Activated T-cell treated with anti-CD3 and anti-CD28 coated beads, Interleukin-2, amount 50 U/mL, for 72 hours (primary cell): Measurements from ENCODE around the gene GID8. TPM values are rescaled to one million over a fixed set of nuclear protein-coding genes. Genes with fewer than 3 reads are reported as not detected.

ENCODE experiments used
- ATAC-seq, 2 donors: fragments of 150-1000 bp; cut with Tn5 transposase; replicated peaks in 1 of 2; 2 replicates each; pipeline ENCODE4 v1.10.0; 2021; ENCODE audit warnings: moderate library complexity in 2 of 2, mild to moderate bottlenecking in 1 of 2
- DNase-seq, 2 donors: peaks; one replicate each; pipeline ENCODE4 v3.0.0; 2021 to 2022; ENCODE audit warnings: mixed read lengths in 1 of 2
- H3K27ac Mint-ChIP-seq: one replicate; pipeline ENCODE4 v1.8.0; 2022; ENCODE audit warnings: mild to moderate bottlenecking, moderate library complexity, mixed read lengths
- H3K27me3 Mint-ChIP-seq: one replicate; pipeline ENCODE4 v1.8.0; 2022; ENCODE audit warnings: low read depth, mixed read lengths
- H3K36me3 Mint-ChIP-seq, 2 donors: one replicate each; pipeline ENCODE4 v1.8.0; 2022; ENCODE audit warnings: mixed read lengths in 2 of 2, mild to moderate bottlenecking in 1 of 2; ENCODE audit not compliant: insufficient read depth in 2 of 2
- H3K4me1 Mint-ChIP-seq: one replicate; pipeline ENCODE4 v1.8.0; 2022; ENCODE audit warnings: low read depth, mixed read lengths
- H3K4me3 Mint-ChIP-seq, 2 donors: one replicate each; pipeline ENCODE4 v1.8.0; 2022; ENCODE audit warnings: mild to moderate bottlenecking in 2 of 2, mixed read lengths in 2 of 2, moderate library complexity in 2 of 2
- H3K9me3 Mint-ChIP-seq, 2 donors: one replicate each; pipeline ENCODE4 v1.8.0; 2022; ENCODE audit warnings: mixed read lengths in 2 of 2
- total RNA-seq, 2 donors: library from RNA; stranded (reverse); gene quantifications; one replicate each; pipeline ENCODE4 v1.2.3, GENCODE V29; 2022

Gene GID8
- total RNA-seq, 2 donors from 2014 or later, result 36.0 to 47.2 TPM

DNA sequence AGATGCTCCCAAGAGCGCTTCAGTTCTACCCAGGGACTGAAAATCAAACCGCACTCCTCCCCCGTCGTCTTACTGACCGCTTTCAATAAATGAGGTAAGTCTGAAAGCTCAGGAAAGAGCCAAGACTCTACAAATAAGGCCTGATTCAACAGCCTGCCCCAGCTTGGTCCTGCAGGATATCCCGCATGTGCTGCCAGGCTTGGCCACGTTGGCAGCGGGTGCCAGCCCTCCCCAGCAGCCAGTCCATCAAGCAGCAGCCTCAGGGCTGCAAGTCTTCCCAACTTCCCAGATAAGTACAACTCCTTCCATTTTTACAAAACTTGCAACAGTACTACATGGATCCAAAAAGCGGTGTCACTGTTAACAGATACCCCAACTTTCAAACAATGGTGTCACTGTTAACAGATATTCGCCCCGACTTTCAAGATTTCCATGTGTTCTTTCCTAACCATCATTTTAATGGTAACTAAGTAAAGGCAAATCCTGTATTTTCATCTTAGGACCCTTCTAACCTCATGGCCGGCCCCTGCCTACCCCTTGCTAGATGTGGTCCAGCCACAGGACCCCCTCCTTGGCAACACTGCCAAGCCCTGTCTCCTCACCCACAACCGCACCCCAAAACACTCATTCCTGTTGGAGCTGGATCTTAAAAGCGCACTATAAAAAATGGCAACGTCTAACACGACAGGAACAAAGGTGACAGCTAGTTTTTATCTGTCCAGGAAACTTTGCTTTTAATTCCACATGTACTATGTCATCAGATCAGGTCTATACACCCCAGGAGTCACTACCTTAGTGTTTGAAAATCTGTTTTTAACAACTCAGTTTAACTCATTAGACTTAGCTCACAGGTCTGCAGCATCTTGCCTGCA is 39.6 kb upstream of the GID8 start:
- ATAC-seq (no peak), DNase-seq (no peak)
- H3K36me3 Mint-ChIP-seq, result peaks cover 7 to 37% of the 10 kb centered on the region in 2 donors
- H3K27ac Mint-ChIP-seq, result peak overlapping the region; percentile 69
- H3K9me3 Mint-ChIP-seq, result no peaks in the 10 kb centered on the region
- H3K4me1 Mint-ChIP-seq, result peaks cover 52% of the 10 kb centered on the region
- H3K27me3 Mint-ChIP-seq, result no peaks in the 10 kb centered on the region
- peak overlapping the region; percentile 66 to 85 for H3K4me3 Mint-ChIP-seq

DNA sequence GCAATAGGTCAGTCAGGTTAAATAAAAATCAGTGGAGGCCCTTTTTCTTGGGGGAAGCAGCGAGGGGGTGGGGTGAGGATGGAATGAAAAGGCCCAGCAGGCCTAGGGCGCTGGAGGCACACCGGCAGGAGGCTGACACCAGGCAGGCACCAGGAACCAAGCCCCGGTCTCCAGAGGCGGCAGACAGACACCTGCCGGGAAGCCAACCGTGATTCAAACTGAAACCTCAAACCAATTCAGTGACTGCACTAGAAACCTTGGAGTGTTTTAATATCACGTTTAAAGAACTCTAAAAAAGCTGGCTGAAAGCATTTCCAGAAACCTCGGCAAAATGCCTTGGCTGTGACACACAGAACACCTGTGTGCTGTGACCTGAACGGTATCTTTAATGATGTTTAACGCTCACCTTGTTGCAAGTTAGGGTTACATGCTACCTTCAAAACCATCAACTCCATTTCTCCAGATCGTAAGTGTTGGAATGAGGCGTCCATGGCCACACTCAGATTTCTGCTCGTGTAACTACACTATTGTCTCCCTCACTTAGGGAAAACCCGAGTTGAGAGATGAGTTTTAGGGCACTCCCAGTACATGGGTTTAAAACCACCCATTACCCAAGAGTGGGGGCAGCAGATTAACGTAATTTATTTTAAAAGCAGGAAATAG is 38.8 kb upstream of the GID8 start:
- DNase-seq (peak; percentile 33 to 59), ATAC-seq (peak; percentile 23 to 66)
- Mint-ChIP-seq H3K36me3 (peaks cover 8 to 32% of the 10 kb centered on the region in 2 donors), H3K9me3 (no peaks in the 10 kb centered on the region), H3K27ac (peak overlapping the region; percentile 74), H3K4me1 (peaks cover 57% of the 10 kb centered on the region), H3K27me3 (no peaks in the 10 kb centered on the region), H3K4me3 (peak overlapping the region; percentile 66 to 85)

DNA sequence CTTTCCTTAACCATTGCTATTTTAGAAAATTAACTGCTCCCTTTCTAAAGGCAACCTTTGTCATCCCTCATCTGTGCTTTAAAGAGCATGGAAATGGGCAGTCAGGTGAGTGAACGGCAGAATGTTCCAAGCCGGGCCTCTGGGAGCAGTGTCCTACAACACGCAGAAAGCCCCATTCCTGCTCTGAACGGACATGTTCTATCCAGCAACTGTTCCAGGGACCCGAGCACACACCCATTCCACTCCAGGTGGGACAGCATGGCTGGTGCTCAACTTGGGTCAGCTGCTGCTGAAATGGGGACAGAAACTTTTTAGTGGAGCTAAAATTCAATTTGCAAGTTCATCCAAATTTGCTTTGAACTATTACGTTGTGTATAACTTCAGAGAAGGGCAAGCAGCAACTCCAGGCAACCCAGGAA is 38.3 kb upstream of the GID8 start:
- no peak for ATAC-seq
- Mint-ChIP-seq H3K36me3 (peaks cover 7 to 29% of the 10 kb centered on the region in 2 donors), H3K4me3 (peak overlapping the region in 1 of 2 donors; percentile 85), H3K9me3 (no peaks in the 10 kb centered on the region), H3K27ac (no peak overlapping the region), H3K27me3 (no peaks in the 10 kb centered on the region), H3K4me1 (peaks cover 62% of the 10 kb centered on the region)
- DNase-seq, result no peak

DNA sequence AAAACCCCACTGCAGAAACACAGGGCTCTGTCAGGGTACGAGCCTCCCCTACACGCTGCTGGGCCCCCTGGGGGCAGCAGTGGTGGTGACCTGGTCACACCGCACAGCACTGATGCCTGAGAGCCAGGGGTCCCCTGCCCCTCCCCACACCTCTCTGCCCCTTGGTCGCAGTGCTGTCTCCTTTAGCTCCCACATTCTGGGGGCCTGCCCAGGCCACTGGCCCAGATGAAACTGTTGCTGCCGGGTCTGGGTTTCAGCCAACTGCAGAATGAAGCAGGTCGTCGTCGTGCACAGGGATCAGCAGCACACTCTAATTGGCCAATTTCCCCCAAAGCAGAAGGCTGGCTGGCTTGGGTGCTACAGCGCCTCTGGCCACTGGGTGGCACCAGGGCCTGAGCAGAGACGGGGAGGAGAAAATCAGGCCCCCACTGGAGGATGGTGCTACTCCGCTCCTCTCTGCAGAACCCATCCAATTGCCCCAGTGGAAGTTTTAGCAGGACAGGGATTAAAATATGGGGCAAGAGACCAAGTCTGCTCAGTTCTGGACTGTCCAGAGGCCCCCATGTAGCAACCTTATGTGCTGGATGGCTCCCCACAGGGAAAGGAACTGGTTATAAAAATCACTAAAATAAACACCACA is 37.8 kb upstream of the GID8 start:
- Mint-ChIP-seq H3K4me1 (peaks cover 67% of the 10 kb centered on the region), H3K27ac (peak overlapping the region; percentile 31), H3K9me3 (no peaks in the 10 kb centered on the region), H3K36me3 (peaks cover 9 to 29% of the 10 kb centered on the region in 2 donors), H3K27me3 (no peaks in the 10 kb centered on the region), H3K4me3 (peak overlapping the region; percentile 68 to 85)
- DNase-seq (peak; percentile 72 to 78), ATAC-seq (peak; percentile 85 to 87)

DNA sequence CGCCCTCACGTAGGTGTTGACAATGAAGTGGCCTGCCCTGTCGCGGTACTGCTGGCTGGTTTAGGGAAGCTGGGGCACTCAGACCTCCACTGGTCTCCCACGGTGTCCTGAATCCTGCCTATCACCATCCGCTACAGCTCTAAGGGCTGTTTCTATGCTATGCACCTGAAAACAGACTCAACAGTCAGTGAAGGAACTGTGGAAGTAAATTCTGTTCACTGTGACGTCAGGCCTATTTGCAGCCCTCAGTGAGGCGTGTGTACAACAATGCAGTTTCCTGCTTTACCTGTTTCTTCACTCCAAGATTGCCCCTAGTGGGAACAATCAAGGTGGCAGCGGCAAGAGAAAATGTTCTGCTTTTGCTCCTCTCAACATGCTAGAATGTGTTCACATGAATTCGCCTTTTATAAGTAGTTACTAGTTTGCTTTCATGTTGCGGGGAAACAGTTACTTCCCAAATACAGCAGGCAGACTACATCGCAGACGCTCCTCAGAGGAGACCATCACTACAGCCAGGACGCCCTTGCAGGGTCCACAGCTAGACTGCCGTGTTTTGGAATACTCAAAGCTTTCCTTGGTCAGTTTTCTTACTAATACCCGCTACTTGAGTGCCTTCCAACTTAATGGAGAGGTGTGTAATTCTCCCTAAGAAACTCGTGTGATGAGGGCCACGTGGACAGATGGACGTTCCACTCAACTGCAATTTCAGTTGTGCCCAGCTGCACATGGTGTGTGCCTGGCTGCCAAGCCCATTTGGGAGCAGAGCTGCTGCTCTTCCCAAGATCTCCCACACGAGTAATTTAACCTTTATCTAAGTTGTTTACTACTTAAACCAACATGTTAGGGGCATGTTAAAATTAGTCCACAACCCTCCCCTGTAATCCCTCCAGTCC is 37.0 kb upstream of the GID8 start:
- ATAC-seq, result peak; percentile 27 to 30
- peak overlapping the region; percentile 31 for H3K27ac Mint-ChIP-seq
- no peak for DNase-seq

DNA sequence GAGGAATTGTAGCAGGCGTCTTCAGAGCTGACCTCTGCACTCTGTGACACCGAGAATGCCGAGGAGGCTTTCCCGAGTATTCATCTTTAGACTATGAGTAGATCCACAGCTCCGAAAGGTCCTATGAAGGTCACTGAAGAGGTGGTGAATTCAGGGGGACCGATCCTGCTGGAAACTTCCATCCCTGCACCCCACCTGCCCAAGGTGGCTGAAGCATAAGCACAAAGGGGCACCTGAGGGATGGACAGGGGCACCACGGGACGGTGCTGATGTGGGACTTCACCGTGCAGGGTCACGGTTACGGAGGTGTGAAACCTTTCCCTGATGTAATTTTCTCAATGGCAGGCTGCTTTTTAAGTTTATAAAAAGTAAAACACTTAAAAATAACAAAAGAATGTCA is 36.1 kb upstream of the GID8 start:
- Mint-ChIP-seq H3K9me3 (no peaks in the 10 kb centered on the region), H3K4me1 (peaks cover 72% of the 10 kb centered on the region), H3K4me3 (no peak overlapping the region), H3K27me3 (no peaks in the 10 kb centered on the region), H3K27ac (peak overlapping the region; percentile 57), H3K36me3 (peaks cover 13 to 31% of the 10 kb centered on the region in 2 donors)
- DNase-seq, result no peak
- ATAC-seq, result no peak

More for the DNA sequence above, 37.0 kb upstream of the GID8 start:
- Mint-ChIP-seq H3K27me3 (no peaks in the 10 kb centered on the region), H3K4me1 (peaks cover 72% of the 10 kb centered on the region), H3K9me3 (no peaks in the 10 kb centered on the region), H3K4me3 (peak overlapping the region in 1 of 2 donors; percentile 14), H3K36me3 (peaks cover 11 to 27% of the 10 kb centered on the region in 2 donors)

DNA sequence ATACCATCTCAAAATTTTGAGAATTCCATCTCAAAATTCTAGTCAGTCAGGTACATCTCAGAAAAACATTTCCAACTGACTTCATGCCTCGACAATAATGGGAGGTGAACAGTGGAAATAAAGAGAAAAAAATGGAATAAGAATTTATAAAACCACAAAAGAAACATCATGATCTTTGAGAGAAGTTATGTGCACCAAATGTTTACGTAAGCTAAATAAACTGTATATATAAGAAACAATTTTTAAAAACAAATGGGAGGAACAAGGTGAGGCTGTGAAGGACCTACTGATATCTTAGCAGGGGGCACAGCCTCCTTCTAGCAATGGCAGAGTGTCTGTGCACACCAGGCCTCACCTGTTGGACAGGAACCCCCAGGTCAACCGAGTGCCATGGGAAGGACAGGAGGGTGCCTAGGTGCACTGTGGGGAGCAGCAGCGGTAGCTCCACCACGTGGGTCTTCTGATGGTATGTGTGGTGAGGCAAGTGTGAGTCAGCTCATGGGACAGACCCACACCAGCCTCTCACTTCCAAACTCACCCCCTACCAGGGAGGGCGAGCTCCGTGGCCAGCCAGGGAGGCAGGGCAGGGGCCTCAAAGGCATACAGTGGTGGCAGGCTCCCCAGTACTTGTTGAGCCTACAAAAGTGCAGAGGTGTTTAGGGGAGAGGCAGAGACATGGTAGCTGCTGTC is 34.9 kb upstream of the GID8 start:
- H3K4me1 Mint-ChIP-seq, result peaks cover 80% of the 10 kb centered on the region
- peak overlapping the region; percentile 79 for H3K27ac Mint-ChIP-seq
- peaks cover 15 to 35% of the 10 kb centered on the region in 2 donors for H3K36me3 Mint-ChIP-seq
- peak; percentile 32 to 51 for ATAC-seq
- peak in 1 of 2 donors; percentile 48 for DNase-seq
- H3K9me3 Mint-ChIP-seq, result no peaks in the 10 kb centered on the region
- H3K4me3 Mint-ChIP-seq, result no peak overlapping the region
- H3K27me3 Mint-ChIP-seq, result no peaks in the 10 kb centered on the region

DNA sequence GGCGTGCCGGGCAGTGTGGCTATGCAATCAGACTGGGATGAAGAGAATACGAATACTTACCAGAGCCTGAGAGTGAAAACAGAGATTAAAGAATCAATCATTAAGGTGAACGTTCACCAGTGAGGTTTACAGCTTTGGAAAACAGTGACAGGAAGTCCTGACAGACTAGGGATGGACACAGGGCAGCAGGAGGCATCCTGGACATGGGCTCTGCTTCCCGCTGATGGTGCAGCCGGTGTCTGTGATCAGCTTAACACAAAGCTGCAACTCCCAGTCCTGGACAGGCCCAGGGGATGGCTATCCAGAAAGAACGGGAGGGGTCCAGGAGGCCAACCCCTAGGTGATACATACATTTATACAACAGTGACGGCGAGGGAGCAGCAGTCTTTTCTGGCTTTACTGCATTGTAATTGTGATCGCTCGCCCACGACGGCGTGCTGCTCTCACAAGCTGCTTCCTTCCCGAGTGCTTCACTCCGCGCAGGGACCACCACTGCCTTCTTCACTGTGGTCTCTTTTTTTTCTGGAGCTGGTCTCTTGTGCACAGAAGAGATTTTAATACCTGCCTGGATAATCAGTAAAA is 32.3 kb upstream of the GID8 start:
- Mint-ChIP-seq H3K4me3 (no peak overlapping the region), H3K4me1 (peaks cover 65% of the 10 kb centered on the region), H3K36me3 (peaks cover 17 to 41% of the 10 kb centered on the region in 2 donors), H3K27me3 (no peaks in the 10 kb centered on the region), H3K27ac (no peak overlapping the region), H3K9me3 (no peaks in the 10 kb centered on the region)
- DNase-seq (no peak), ATAC-seq (no peak)

DNA sequence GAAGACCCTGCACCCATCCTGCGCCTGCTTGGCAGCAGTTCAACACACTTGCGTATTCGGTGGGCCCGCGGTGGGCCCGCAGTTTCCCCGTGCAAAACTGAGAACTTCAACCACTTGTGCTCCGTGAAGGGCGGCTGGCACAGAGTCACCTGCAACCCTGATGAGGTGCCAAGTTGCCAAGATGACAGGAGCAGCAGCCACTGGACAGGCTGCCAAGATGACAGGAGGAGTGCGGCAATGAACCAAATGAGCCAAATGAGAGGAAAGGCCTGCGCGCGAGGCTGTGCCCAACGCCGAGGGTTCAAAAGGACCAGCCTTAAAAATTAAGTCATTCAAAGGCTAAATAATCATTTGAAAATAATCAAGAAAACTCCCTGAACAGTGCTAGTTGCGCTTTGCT is 31.7 kb upstream of the GID8 start:
- ATAC-seq (no peak), DNase-seq (no peak)
- H3K4me3 Mint-ChIP-seq, result no peak overlapping the region
- no peaks in the 10 kb centered on the region for H3K27me3 Mint-ChIP-seq
- H3K27ac Mint-ChIP-seq, result no peak overlapping the region
- H3K36me3 Mint-ChIP-seq, result peaks cover 17 to 46% of the 10 kb centered on the region in 2 donors
- H3K4me1 Mint-ChIP-seq, result peaks cover 61% of the 10 kb centered on the region
- no peaks in the 10 kb centered on the region for H3K9me3 Mint-ChIP-seq

DNA sequence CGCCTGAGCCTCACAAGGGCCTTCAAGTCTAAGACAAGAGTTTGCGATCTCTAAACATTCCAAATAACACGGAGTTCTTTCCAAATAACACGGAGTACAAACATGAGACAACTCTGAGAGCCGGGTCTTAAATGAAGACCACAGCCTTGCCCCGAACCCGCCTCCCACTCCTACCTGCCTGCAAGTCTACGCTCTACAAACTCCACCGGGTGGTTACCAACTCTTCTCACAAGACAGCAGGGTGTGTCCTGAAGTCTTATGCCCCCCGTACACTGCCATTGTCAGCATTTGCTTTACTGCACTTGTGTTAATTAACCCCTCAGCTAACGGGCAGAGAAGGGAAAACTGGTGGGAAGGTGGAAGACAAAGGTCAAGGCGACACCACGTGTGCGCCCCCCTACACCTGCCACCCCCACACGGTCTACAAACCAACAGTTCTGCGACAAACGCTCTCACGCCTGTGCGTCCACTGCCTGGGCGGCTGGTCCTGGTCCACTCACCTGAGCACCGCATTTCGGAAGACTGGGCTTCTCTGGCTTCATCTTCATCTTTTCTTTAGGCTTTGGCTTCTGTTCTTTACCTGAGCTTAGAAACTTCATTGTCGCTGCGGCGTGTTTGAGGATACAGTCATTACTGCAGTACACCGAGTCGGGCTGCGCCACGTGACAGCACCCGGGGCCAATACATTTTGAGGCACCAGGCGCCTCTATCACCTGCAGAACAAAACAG is 31.1 kb upstream of the GID8 start:
- no peaks in the 10 kb centered on the region for H3K27me3 Mint-ChIP-seq
- H3K9me3 Mint-ChIP-seq, result no peaks in the 10 kb centered on the region
- peaks cover 59% of the 10 kb centered on the region for H3K4me1 Mint-ChIP-seq
- ATAC-seq (no peak), DNase-seq (no peak)
- no peak overlapping the region for H3K4me3 Mint-ChIP-seq
- H3K27ac Mint-ChIP-seq, result peak overlapping the region; percentile 27
- peaks cover 17 to 48% of the 10 kb centered on the region in 2 donors for H3K36me3 Mint-ChIP-seq
